Astrocyte of the cerebellum (primary cell): ENCODE measurements around the gene NMD3.
"Not testable (repeated sequence)": the region's sequence is repeated elsewhere in the genome, so short reads cannot be mapped to it uniquely, and the experiment has no call there.

Experiments used
- DNase-seq: peaks from one replicate; pipeline ENCODE4 v3.0.0-alpha.2; 2011; ENCODE audit warnings: low read depth
- H3K4me3 ChIP-seq: 2 replicates; pipeline ENCODE4 v1.5.1; 2011; ENCODE audit warnings: mild to moderate bottlenecking, low read depth, low read length, moderate library complexity
- CTCF ChIP-seq: IDR thresholded peaks from 2 replicates; pipeline ENCODE4 v1.5.1; 2012; ENCODE audit warnings: low read length, low read depth, moderate library complexity, mild to moderate bottlenecking; ENCODE audit errors: missing control alignments
- in situ Hi-C: cut with HindIII; loops from 2 replicates; pipeline ENCODE4 v1.10.0; 2017; ENCODE audit warnings: low sequenced_read_pairs

The NMD3 gene

DNA sequence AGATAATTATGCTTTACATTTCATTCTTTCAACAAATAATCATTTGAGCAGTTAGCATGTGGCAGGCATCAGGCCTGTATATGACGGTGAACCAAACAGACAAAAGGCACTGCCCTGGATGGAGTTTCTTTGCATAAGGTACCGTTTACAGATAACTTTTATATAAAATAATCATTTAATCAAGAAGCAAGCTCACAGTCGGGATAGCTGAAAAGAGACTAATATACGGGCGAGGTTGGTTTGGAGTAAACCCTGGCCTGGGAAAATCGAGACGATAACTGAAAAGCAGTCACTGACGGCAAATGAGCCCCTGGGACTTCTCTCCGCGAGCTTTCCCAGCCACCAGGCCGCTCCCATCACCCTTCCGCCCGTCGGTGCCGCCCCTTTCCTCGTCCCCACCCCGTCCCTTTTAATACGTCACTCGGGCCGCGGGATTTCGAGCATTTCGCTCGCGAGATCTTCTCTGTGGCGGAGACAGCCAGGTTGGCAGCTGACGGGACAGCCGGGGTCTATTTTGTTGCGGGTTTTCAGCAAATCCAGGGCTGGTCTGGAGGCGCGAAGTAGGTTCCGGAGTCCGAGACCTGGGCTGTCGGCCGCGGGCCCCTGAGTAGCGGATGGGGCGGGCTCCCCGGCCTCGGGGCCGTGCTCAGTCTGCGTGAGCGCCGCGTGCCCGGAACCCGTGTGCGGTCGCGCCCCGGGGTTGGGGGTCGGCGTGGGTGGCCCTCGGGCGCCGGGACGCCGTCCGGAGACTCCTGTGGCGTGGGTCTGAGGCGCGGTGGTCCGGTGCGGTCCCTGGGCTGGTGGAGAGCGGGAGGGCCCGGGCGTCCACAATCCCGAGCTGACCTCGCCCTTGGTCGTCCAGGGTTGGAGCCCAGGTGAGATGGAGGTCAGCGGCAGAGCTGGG, at the start of gene NMD3:
Gene NMD3 (plus strand): TSS at position 462 of the 904 bp plus-strand sequence. CDS start 703 bp downstream, outside the sequence.
- DNase-seq: peak; percentile 89
- no peak for TF ChIP-seq CTCF
- H3K4me3 ChIP-seq: peak within 1 kb of the TSS; percentile 87
- in situ Hi-C loops: no loop called here

- TF ChIP-seq CTCF: peak; percentile 46
- H3K4me3 ChIP-seq: no peak overlapping the region
- no peak for DNase-seq
- in situ Hi-C loops: no loop called here
These were observed 49.2 kb upstream of the NMD3 start for GRCh38 chr3:161171639-161172552.

- no peak for DNase-seq
- in situ Hi-C loops: no loop called here
- TF ChIP-seq CTCF: no peak
- H3K4me3 ChIP-seq: no peak overlapping the region
These were observed 45.6 kb upstream of the NMD3 start for GRCh38 chr3:161175506-161175905.

GRCh38 chr3:161177991-161178390, 43.1 kb upstream of the NMD3 start:
- DNase-seq: peak; percentile 94
- in situ Hi-C loops: no loop called here
- no peak for TF ChIP-seq CTCF

GRCh38 chr3:161181371-161181770, 39.7 kb upstream of the NMD3 start:
- H3K4me3 ChIP-seq, in situ Hi-C loops: not testable (repeated sequence)
- peak; percentile 83 for DNase-seq

More at GRCh38 chr3:161177991-161178390, 43.1 kb upstream of the NMD3 start:
- no peak overlapping the region for H3K4me3 ChIP-seq

DNA sequence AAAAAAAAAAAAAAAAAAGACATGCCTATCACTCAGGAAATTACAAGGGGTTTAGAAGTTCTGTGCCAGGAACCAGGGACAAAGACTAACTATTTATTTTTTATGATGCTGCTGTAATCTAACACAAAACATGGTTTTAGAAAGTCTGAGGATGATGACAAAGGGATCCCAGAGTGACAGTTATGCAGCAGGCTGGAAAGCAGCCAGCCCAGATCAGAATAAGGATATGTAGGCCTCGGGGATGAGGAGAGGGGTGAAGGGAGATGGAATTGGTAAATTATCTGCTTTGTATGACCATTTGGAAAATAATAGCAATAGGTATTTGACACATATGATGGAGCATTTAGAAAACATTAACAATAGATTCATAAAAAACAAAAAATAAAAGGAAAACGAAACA, 34.1 kb upstream of the NMD3 start:
- in situ Hi-C loops: no loop called here
- H3K4me3 ChIP-seq: no peak overlapping the region
- TF ChIP-seq CTCF: no peak
- DNase-seq: no peak
